Suprapubic skin (tissue), 4 donors: ENCODE results near the gene TOMM7. TPM values are rescaled to one million over a fixed set of nuclear protein-coding genes. Genes with fewer than 3 reads are reported as not detected.
"Not testable (repeated sequence)": the region's sequence is repeated elsewhere in the genome, so short reads cannot be mapped to it uniquely, and the experiment has no call there.

ENCODE experiments used
- DNase-seq, 2 donors: peaks; one replicate each; pipeline ENCODE4 v3.0.0-alpha.2; 2019; ENCODE audit warnings: low spot score in 2 of 2
- H3K27ac ChIP-seq: fragments of 200-600 bp; sonication (generic); one replicate; pipeline ENCODE4 v1.5.1; 2019
- H3K27me3 ChIP-seq: fragments of 200-600 bp; sonication (generic); one replicate; pipeline ENCODE4 v1.5.1; 2019
- H3K36me3 ChIP-seq: fragments of 200-600 bp; sonication (generic); one replicate; pipeline ENCODE4 v1.5.1; 2019
- H3K4me1 ChIP-seq: fragments of 200-600 bp; sonication (generic); one replicate; pipeline ENCODE4 v1.5.1; 2019
- H3K4me3 ChIP-seq: fragments of 200-600 bp; sonication (generic); one replicate; pipeline ENCODE4 v1.5.1; 2019; ENCODE audit warnings: mild to moderate bottlenecking
- H3K9me3 ChIP-seq: fragments of 200-600 bp; sonication (generic); one replicate; pipeline ENCODE4 v1.5.1; 2019
- CTCF ChIP-seq, 2 donors: fragments of 200-600 bp in 1 of 2; fragments of 450-650 bp in 1 of 2; sonication (generic) in 1 of 2; IDR thresholded peaks; one replicate each; pipeline ENCODE4 v1.5.1; 2016 to 2019; ENCODE audit warnings: antibody characterized with exemption in 2 of 2, mild to moderate bottlenecking in 1 of 2, moderate library complexity in 1 of 2
- EP300 ChIP-seq: sonication (generic); formaldehyde crosslinking; IDR thresholded peaks from one replicate; pipeline ENCODE4 v1.6.1; 2017; ENCODE audit warnings: antibody characterized with exemption
- POLR2A ChIP-seq, 2 donors: fragments of 450-650 bp; IDR thresholded peaks; one replicate each; pipeline ENCODE4 v1.6.1; 2017; ENCODE audit warnings: antibody characterized with exemption in 2 of 2, mild to moderate bottlenecking in 2 of 2, moderate library complexity in 2 of 2
- POLR2AphosphoS5 ChIP-seq, 3 donors: sonication (generic); formaldehyde crosslinking; IDR thresholded peaks; one replicate each; pipeline ENCODE4 v1.6.1; 2017; ENCODE audit warnings: antibody characterized with exemption in 3 of 3
- WGBS: methylation state at CpG from one replicate; pipeline ENCODE4 v1.1.5; 2018; 5-methylcytosine and 5-hydroxymethylcytosine counted together
- total RNA-seq, 4 donors: library from RNA; depleted of rRNA; stranded (reverse); fragments of >200 nt; gene quantifications; one replicate each; pipeline ENCODE4 v1.1.0, GENCODE V29; 2016

Gene TOMM7
- total RNA-seq, 4 donors from 2014 or later, result 116 to 218 (median 149) TPM

- Histone ChIP-seq H3K9me3 (no peaks in the 10 kb centered on the region), H3K27me3 (no peaks in the 10 kb centered on the region), H3K4me3 (no peak overlapping the region), H3K36me3 (peaks cover 42% of the 10 kb centered on the region), H3K4me1 (no peaks in the 10 kb centered on the region), H3K27ac (no peak overlapping the region)
- WGBS, result 96% methylated on average over 1 of the region's 1 CpG
- TF ChIP-seq POLR2A (IDR thresholded peaks at IDR 0.05), result no peak
- no peak for TF ChIP-seq POLR2AphosphoS5 (IDR thresholded peaks at IDR 0.05)
- TF ChIP-seq CTCF (IDR thresholded peaks at IDR 0.05), result no peak
- TF ChIP-seq EP300, result no peak
- DNase-seq, result no peak
Observed at GRCh38 chr7:22810843-22811242, 11.8 kb downstream of the TOMM7 start.

GRCh38 chr7:22809902-22810642, 12.6 kb downstream of the TOMM7 start:
- TF ChIP-seq EP300 (no peak), POLR2AphosphoS5 (IDR thresholded peaks at IDR 0.05) (no peak), POLR2A (IDR thresholded peaks at IDR 0.05) (no peak), CTCF (IDR thresholded peaks at IDR 0.05) (no peak)
- no peak overlapping the region for H3K27ac ChIP-seq
- no peaks in the 10 kb centered on the region for H3K4me1 ChIP-seq
- H3K9me3 ChIP-seq, result no peaks in the 10 kb centered on the region
- H3K27me3 ChIP-seq, result no peaks in the 10 kb centered on the region
- peaks cover 34% of the 10 kb centered on the region for H3K36me3 ChIP-seq
- DNase-seq, result no peak
- H3K4me3 ChIP-seq, result no peak overlapping the region
- 96% methylated on average over 4 of the region's 4 CpGs for WGBS

GRCh38 chr7:22808140-22808539, 14.5 kb downstream of the TOMM7 start:
- H3K9me3 ChIP-seq, result no peaks in the 10 kb centered on the region
- TF ChIP-seq POLR2AphosphoS5 (IDR thresholded peaks at IDR 0.05), result no peak
- 80% methylated on average over 6 of the region's 6 CpGs for WGBS
- DNase-seq, result no peak
- peaks cover 17% of the 10 kb centered on the region for H3K36me3 ChIP-seq
- no peak overlapping the region for H3K27ac ChIP-seq
- H3K4me3 ChIP-seq, result no peak overlapping the region
- no peaks in the 10 kb centered on the region for H3K4me1 ChIP-seq
- no peaks in the 10 kb centered on the region for H3K27me3 ChIP-seq

- DNase-seq, result no peak
- WGBS, result 97% methylated on average over 4 of the region's 4 CpGs
- H3K27me3 ChIP-seq, result no peaks in the 10 kb centered on the region
- H3K4me1 ChIP-seq, result no peaks in the 10 kb centered on the region
- TF ChIP-seq POLR2AphosphoS5 (IDR thresholded peaks at IDR 0.05) (no peak), EP300 (no peak), CTCF (IDR thresholded peaks at IDR 0.05) (no peak), POLR2A (IDR thresholded peaks at IDR 0.05) (no peak)
- H3K4me3 ChIP-seq, result no peak overlapping the region
- peaks cover 7% of the 10 kb centered on the region for H3K36me3 ChIP-seq
- no peaks in the 10 kb centered on the region for H3K9me3 ChIP-seq
- no peak overlapping the region for H3K27ac ChIP-seq
Observed at GRCh38 chr7:22806752-22807151, 15.9 kb downstream of the TOMM7 start.

- 93% methylated on average over 2 of the region's 2 CpGs for WGBS
Observed at GRCh38 chr7:22805227-22805626, 17.4 kb downstream of the TOMM7 start.

GRCh38 chr7:22802831-22803230, 19.8 kb downstream of the TOMM7 start:
- WGBS, result 78% methylated on average over 4 of the region's 4 CpGs
- not testable (repeated sequence) for H3K9me3 ChIP-seq, H3K4me1 ChIP-seq, H3K27me3 ChIP-seq, H3K36me3 ChIP-seq, H3K4me3 ChIP-seq, DNase-seq, H3K27ac ChIP-seq

More at GRCh38 chr7:22805227-22805626, 17.4 kb downstream of the TOMM7 start:
- Histone ChIP-seq H3K4me3 (no peak overlapping the region), H3K4me1 (no peaks in the 10 kb centered on the region), H3K9me3 (no peaks in the 10 kb centered on the region), H3K27ac (no peak overlapping the region), H3K27me3 (no peaks in the 10 kb centered on the region), H3K36me3 (no peaks in the 10 kb centered on the region)
- no peak for DNase-seq
- TF ChIP-seq EP300 (no peak), POLR2A (IDR thresholded peaks at IDR 0.05) (no peak), CTCF (IDR thresholded peaks at IDR 0.05) (no peak), POLR2AphosphoS5 (IDR thresholded peaks at IDR 0.05) (no peak)
